BLaER1 (cell line): ENCODE results near the gene SPTSSB.

Source experiments
- H3K27ac ChIP-seq: shearing (Covaris generic); formaldehyde crosslinking; 2 replicates; pipeline ENCODE4 v1.8.1; 2022
- H3K27me3 ChIP-seq: shearing (Covaris generic); formaldehyde crosslinking; 2 replicates; pipeline ENCODE4 v1.8.1; 2022
- H3K36me3 ChIP-seq: shearing (Covaris generic); formaldehyde crosslinking; 2 replicates; pipeline ENCODE4 v1.8.1; 2022
- H3K4me1 ChIP-seq: shearing (Covaris generic); formaldehyde crosslinking; 2 replicates; pipeline ENCODE4 v1.8.1; 2022
- H3K4me2 ChIP-seq: shearing (Covaris generic); formaldehyde crosslinking; 2 replicates; pipeline ENCODE4 v1.8.1; 2022
- H3K4me3 ChIP-seq: shearing (Covaris generic); formaldehyde crosslinking; 2 replicates; pipeline ENCODE4 v1.8.1; 2022
- H3K9ac ChIP-seq: shearing (Covaris generic); formaldehyde crosslinking; 2 replicates; pipeline ENCODE4 v1.8.1; 2022
- H3K9me3 ChIP-seq: shearing (Covaris generic); formaldehyde crosslinking; 2 replicates; pipeline ENCODE4 v1.8.1; 2022
- H4K20me1 ChIP-seq: shearing (Covaris generic); formaldehyde crosslinking; 2 replicates; pipeline ENCODE4 v1.8.1; 2022
- Cebpa-rat ChIP-seq: shearing (Covaris generic); IDR thresholded peaks from 2 replicates; pipeline ENCODE4 v1.8.1; 2022

SPTSSB gene, protein sequence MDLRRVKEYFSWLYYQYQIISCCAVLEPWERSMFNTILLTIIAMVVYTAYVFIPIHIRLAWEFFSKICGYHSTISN

DNA sequence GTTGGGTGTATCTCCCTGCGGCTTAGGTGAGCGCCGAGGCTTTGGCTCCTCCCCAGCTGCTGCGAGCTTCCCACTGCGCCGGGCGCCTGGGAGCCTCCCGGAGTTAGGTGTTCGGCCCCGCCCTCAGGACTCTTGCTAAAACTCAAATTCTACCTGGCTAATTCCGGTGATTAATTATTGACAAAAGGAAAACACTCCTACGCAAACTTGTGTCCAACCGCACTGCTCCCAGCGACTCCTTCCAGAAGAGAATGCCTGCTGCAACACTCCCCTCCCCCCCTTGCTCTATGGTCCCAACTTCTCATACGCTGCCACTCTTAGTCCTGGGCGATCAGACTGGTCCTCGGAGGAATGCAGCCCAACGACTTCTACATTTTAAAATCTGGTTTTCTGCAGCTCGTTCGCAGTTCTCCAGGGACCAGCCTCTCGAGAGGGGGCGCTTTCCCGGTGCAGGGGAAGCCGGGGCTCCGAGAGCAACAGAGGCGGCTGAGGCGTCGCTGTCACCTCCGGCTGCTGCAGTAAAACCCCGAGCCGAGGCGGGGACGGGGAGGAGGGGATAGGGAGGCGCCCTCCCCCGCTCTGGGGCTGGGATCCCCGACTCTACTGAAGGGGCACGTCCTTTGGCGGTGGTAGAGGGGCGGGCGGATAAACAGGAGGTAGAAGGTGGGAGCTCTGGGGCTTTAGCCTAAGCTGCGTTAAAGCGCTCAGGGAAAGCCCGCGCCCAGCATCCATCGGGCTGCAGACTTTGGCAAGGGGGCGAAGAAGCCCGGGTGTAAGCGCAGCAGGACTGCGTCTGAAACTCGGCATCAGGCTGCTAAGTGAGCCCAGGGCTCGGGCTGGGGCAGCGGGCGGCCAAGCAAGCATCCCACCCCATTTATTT is at the start of gene SPTSSB:
SPTSSB (minus strand) TSS at position 77 of the 880 bp plus-strand sequence. CDS start 25,194 bp downstream, outside the sequence.
- Histone ChIP-seq H3K4me1 (peaks cover 24% of the 10 kb centered on the region), H3K27me3 (peaks cover 48% of the 10 kb centered on the region), H3K36me3 (no peaks in the 10 kb centered on the region), H3K9ac (no peak within 1 kb of the TSS), H3K4me2 (peak within 1 kb of the TSS; percentile 84), H3K4me3 (peak within 1 kb of the TSS; percentile 63), H4K20me1 (0 out of 2 replicates have a peak, but pooled peaks cover 12% of the 10 kb centered on the region), H3K27ac (no peak within 1 kb of the TSS), H3K9me3 (no peaks in the 10 kb centered on the region)
- TF ChIP-seq Cebpa-rat = no peak

DNA sequence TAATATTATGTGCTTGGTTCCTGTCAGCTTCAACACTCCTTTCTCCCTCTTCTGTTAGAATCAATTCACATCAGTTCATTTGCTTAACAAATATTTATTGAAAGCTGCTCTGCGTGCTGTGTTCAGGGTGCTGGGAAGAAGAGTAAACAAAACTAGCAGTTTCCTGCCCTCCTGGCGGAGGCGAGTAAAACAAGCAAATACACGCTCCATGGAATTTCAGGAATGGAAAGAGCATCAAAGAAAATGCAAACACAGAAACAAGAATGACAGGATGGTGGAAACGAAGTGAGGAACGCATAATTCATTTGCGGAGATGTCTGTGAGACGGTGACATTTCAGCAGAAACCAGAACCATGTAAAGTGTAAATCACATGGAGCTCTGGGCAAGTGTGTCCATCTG is 49.4 kb upstream of the SPTSSB start:
- no peak overlapping the region for H3K4me3 ChIP-seq
- no peak overlapping the region for H3K27ac ChIP-seq
- H3K9me3 ChIP-seq = peaks cover 11% of the 10 kb centered on the region
- H4K20me1 ChIP-seq = no peaks in the 10 kb centered on the region
- H3K27me3 ChIP-seq = no peaks in the 10 kb centered on the region
- H3K36me3 ChIP-seq = no peaks in the 10 kb centered on the region
- no peak overlapping the region for H3K9ac ChIP-seq
- no peak for TF ChIP-seq Cebpa-rat
- H3K4me2 ChIP-seq = no peak overlapping the region
- H3K4me1 ChIP-seq = no peaks in the 10 kb centered on the region

DNA sequence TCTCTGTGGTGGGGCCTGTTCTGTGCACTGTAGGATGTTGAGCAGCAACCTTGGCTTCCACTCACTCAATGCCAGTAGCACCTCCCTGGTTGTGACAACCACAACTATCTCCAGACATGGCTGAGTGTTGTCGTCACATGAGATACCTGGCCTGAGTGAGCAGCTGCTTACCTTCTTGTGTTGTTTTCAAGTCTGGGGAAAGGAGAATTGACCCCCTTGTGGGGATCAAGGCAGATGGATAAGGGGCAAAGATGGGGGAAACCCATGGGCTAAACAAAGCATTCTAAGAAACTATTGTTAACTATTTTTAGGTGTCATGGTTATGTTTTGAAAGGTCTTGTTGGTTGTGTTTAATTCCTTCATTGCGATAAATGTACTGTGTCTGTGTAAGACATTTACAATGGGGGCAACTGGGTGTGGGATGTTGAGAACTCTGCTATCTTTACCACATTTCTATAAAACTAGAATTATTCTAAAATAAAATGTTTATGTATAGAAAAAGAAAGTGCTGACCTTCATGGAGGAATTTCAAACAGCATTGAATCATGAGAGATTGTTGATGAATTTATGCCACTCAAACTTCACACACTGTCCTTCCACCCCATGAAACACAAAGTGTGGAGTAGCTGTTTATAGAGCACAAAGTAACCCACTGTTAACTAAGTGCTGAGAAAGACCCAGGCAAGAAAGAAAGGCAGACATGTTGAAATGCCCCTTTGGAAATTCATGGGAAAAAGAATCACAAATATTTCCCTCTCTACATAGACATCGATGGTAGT is 48.4 kb upstream of the SPTSSB start:
- H3K9ac ChIP-seq = no peak overlapping the region

DNA sequence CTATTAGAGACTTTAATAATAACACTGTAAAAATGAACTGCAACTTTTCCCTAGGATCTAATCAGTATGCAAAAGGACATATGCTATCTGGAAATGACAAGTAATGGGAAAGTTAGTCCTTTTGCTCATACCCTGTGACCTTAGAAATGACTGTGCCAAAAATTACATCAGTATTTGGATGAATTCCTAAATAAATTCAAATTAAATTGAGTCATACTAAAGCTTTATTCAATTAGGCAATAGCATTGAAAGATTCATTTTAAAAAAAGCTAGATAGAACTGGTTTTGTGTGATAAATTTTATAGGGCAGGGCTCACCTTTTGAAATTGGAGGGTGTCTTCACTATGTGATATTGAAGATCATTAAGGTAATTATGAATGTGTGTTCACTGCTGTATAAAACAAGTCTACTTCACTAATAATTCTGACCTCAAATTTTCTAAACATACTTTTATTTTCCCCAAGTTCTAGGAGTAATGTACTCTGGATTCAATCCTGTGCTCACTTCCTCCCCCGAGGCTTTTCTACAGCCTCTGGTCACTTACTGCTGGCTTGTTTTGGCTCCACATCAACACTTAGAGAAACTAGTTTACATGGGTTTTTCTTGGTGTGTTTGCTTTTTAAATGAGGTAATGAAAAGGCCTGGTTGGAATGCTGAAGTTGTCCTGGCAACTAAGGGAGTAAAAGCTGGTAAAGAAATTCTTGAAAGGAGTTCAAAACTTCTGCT is 44.4 kb upstream of the SPTSSB start:
- H3K9ac ChIP-seq = no peak overlapping the region
- H3K9me3 ChIP-seq = peaks cover 11% of the 10 kb centered on the region
- no peaks in the 10 kb centered on the region for H3K36me3 ChIP-seq
- H3K27ac ChIP-seq = no peak overlapping the region
- no peak overlapping the region for H3K4me3 ChIP-seq
- no peak overlapping the region for H3K4me2 ChIP-seq
- H3K27me3 ChIP-seq = no peaks in the 10 kb centered on the region
- no peaks in the 10 kb centered on the region for H4K20me1 ChIP-seq
- peaks cover 13% of the 10 kb centered on the region for H3K4me1 ChIP-seq
- TF ChIP-seq Cebpa-rat = no peak

More for the DNA sequence above, 48.4 kb upstream of the SPTSSB start:
- no peaks in the 10 kb centered on the region for H3K4me1 ChIP-seq
- H3K9me3 ChIP-seq = peaks cover 11% of the 10 kb centered on the region
- no peaks in the 10 kb centered on the region for H4K20me1 ChIP-seq
- no peaks in the 10 kb centered on the region for H3K27me3 ChIP-seq
- H3K27ac ChIP-seq = no peak overlapping the region
- no peak overlapping the region for H3K4me2 ChIP-seq
- no peak overlapping the region for H3K4me3 ChIP-seq
- no peak for TF ChIP-seq Cebpa-rat
- H3K36me3 ChIP-seq = no peaks in the 10 kb centered on the region

DNA sequence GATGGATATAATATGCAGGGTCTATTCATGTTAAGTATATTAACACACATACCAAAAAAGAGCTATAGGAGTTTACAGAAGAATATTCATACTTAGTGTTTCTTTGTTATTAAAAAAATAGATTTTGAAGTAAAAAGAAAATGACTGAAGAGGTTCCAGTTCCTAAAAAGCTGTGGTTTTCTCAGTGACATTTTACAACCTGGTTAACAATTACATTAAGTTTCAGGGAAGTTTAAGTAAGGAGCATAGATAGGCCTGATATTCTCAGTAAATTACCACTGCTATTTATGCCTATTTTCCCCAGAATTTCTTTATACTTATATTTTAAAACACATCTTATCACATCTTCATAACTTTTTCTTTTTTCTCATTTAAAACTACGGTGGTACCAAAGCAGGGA is 43.6 kb upstream of the SPTSSB start:
- no peak overlapping the region for H3K9ac ChIP-seq
- H3K4me3 ChIP-seq = no peak overlapping the region
- H3K4me2 ChIP-seq = no peak overlapping the region
- H3K27ac ChIP-seq = no peak overlapping the region
- H4K20me1 ChIP-seq = no peaks in the 10 kb centered on the region
- peaks cover 11% of the 10 kb centered on the region for H3K9me3 ChIP-seq
- H3K36me3 ChIP-seq = no peaks in the 10 kb centered on the region
- peaks cover 13% of the 10 kb centered on the region for H3K4me1 ChIP-seq
- no peak for TF ChIP-seq Cebpa-rat
- no peaks in the 10 kb centered on the region for H3K27me3 ChIP-seq

DNA sequence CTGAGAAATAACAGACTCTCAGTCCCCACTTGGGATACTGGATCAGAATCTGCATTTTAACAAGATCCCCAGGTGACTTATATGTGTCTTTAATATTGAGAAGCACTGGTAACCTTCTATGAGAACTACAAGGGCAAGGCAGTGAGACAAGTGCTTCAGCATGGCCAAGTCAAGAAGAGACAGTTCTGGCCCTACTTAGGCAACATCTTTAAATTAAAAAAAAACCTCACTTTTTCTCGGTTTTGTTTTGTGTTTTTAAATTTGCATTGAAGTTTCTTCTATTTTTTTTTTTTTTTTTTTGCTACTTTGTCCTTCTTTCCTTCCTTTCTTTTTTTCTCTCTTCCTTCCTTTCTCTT is 42.5 kb upstream of the SPTSSB start:
- H3K9me3 ChIP-seq = peaks cover 11% of the 10 kb centered on the region
- H3K4me1 ChIP-seq = peaks cover 13% of the 10 kb centered on the region

DNA sequence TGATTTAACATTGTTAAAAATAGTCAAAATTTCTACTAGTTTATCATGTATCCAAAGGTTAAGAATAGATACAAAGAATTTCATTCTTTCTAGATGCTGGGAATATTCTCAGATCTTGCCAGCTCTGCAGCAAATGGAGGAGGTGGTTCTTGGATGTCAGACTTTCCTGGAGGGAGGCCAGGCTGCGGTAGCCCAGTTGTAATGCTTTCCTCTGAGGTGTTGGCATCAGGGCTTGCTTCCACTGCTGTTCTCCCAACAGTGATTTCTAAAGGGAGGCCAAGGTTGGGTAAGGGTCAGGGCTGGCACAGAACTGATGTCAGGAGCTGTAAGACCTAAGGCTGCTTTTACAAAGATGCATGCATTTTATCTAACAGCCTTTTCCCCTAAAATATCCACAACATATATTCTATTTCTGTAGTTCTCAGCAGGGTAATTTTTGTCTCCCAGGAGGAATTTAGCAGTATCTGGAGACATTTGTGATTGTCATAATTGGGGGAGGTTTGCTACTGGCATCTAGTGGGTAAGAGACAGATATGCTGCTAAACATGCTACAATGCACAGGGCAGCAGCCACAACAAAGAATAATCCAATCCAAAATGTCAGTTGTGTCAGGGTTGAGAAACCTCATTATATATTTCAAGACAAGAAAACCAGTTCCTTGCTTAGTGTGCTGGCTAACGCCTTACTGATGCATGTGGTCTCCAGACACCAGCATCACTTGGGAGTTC is 42.0 kb upstream of the SPTSSB start:
- TF ChIP-seq Cebpa-rat = no peak
- Histone ChIP-seq H3K4me1 (peaks cover 13% of the 10 kb centered on the region), H3K27ac (no peak overlapping the region), H3K9ac (no peak overlapping the region), H3K36me3 (no peaks in the 10 kb centered on the region), H3K27me3 (no peaks in the 10 kb centered on the region), H3K4me2 (peak overlapping the region; percentile 22), H4K20me1 (no peaks in the 10 kb centered on the region), H3K4me3 (no peak overlapping the region), H3K9me3 (peaks cover 11% of the 10 kb centered on the region)

More for the DNA sequence above, 42.5 kb upstream of the SPTSSB start:
- Histone ChIP-seq H4K20me1 (no peaks in the 10 kb centered on the region), H3K9ac (no peak overlapping the region), H3K27ac (no peak overlapping the region), H3K4me2 (peak overlapping the region; percentile 22), H3K4me3 (no peak overlapping the region), H3K36me3 (no peaks in the 10 kb centered on the region), H3K27me3 (no peaks in the 10 kb centered on the region)
- TF ChIP-seq Cebpa-rat = no peak

DNA sequence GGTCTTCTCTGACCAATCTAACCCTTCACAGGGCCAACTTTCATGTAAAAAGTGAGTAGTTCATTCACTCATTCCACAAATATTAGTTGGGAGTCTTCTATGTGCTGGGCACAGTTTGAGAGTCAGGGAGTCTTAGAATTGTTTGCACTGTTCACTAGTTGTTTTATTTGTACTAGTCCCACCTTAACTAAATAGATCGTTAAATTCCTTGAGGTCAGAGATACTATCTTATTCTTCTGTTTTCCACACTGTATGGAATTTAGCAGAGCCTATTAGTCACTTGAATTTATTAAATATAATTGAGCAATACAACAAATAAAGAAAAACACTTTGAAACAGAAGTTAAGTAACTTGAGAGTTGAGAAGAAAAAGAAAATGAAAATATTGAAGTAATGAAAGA is 40.8 kb upstream of the SPTSSB start:
- Histone ChIP-seq H3K27ac (no peak overlapping the region), H3K27me3 (no peaks in the 10 kb centered on the region)

DNA sequence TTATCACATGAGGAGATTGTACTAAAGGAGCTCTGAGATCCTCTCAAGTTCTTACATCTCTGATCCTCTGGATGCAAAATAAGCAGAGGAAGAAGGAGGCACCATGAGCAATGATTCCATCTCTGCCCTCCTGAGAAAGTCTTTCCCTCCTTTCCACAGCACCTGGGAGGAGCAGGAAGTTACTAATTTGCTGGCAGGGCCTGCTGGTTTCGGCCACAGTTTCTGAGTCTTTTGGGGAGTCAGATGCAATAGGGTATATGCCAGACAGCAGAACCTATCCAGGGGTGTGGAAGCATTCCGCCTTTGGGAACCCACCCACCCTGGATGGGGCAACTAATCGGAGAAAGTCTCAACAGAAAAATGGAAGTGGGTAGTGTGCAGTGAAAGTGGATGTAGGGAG is 38.5 kb upstream of the SPTSSB start:
- Histone ChIP-seq H3K4me3 (no peak overlapping the region), H3K4me2 (no peak overlapping the region), H3K4me1 (peaks cover 28% of the 10 kb centered on the region), H3K27me3 (no peaks in the 10 kb centered on the region), H3K9ac (0 out of 2 replicates have a peak overlapping the region, but pooled peaks have one; percentile 30), H3K9me3 (peaks cover 8% of the 10 kb centered on the region; the same call in 1 of the 2 replicates), H4K20me1 (no peaks in the 10 kb centered on the region), H3K36me3 (no peaks in the 10 kb centered on the region), H3K27ac (no peak overlapping the region)
- TF ChIP-seq Cebpa-rat = no peak

More for the DNA sequence above, 40.8 kb upstream of the SPTSSB start:
- Histone ChIP-seq H3K4me3 (no peak overlapping the region), H3K4me2 (no peak overlapping the region), H3K36me3 (no peaks in the 10 kb centered on the region), H3K4me1 (peaks cover 15% of the 10 kb centered on the region), H3K9ac (no peak overlapping the region), H4K20me1 (no peaks in the 10 kb centered on the region), H3K9me3 (peaks cover 8% of the 10 kb centered on the region)
- TF ChIP-seq Cebpa-rat = no peak
